Mucosa of rectum (tissue), 2 donors: ENCODE measurements around the gene NFS1.

Experiments
- H3K27ac ChIP-seq, 2 donors: one replicate each; pipeline ENCODE4 v1.7.0; 2013; ENCODE audit warnings: inconsistent platforms in 2 of 2, low read depth in 2 of 2, low read length in 2 of 2
- H3K27me3 ChIP-seq, 2 donors: one replicate each; pipeline ENCODE4 v1.7.0; 2013; ENCODE audit warnings: low read length in 2 of 2; ENCODE audit not compliant: control insufficient read depth in 2 of 2, insufficient read depth in 2 of 2
- H3K36me3 ChIP-seq, 2 donors: one replicate each; pipeline ENCODE4 v1.7.0; 2013; ENCODE audit warnings: low read length in 2 of 2; ENCODE audit not compliant: control insufficient read depth in 2 of 2, insufficient read depth in 2 of 2
- H3K4me1 ChIP-seq, 2 donors: one replicate each; pipeline ENCODE4 v1.7.0; 2013; ENCODE audit warnings: low read length in 2 of 2, mild to moderate bottlenecking in 1 of 2; ENCODE audit not compliant: control insufficient read depth in 2 of 2, insufficient read depth in 2 of 2
- H3K4me3 ChIP-seq, 2 donors: one replicate each; pipeline ENCODE4 v1.7.0; 2013; ENCODE audit warnings: low read length in 2 of 2
- H3K9ac ChIP-seq, 2 donors: one replicate each; pipeline ENCODE4 v1.7.0; 2013; ENCODE audit warnings: low read length in 2 of 2, low read depth in 1 of 2, mild to moderate bottlenecking in 1 of 2
- H3K9me3 ChIP-seq, 2 donors: one replicate each; pipeline ENCODE4 v1.7.0; 2013; ENCODE audit warnings: low read length in 2 of 2; ENCODE audit not compliant: control insufficient read depth in 2 of 2
- donor health status: healthy.
- donor health status: Normal muscosa, but diverticular disease.

Gene NFS1

DNA sequence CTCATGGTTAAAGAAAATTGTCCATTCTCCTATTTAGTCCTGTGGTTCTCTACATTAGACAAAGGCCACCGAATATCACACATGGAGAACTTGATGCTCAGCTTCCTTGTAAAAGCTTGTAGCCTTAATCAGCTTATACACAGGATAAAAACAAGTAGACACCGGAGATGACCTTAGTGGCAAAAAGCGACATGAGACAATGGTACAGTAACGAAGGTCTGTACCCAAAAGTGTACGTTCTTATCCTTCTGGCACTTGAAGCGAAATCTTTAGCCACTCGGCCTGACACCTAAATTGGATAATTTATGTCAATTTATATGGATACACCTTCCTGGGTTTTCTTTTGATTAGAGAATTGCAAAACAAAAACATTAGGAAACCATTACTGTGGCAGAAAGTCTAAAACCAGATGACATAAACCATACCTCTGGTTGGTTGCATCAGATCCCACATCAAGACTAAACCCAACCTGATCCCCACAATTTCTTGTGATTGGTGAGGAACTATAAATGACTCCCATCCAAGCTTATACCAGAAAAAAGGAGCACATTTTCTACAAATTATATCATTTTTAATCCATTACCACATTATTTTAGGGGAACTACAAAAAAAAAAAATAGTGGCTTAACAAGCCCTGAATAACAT is 36.8 kb upstream of the NFS1 start:
- Histone ChIP-seq H3K9ac (no peak overlapping the region), H3K36me3 (peaks cover 83 to 86% of the 10 kb centered on the region in 2 donors), H3K4me1 (peaks cover 17 to 23% of the 10 kb centered on the region in 2 donors), H3K9me3 (no peaks in the 10 kb centered on the region), H3K27me3 (no peaks in the 10 kb centered on the region), H3K4me3 (no peak overlapping the region), H3K27ac (no peak overlapping the region)

DNA sequence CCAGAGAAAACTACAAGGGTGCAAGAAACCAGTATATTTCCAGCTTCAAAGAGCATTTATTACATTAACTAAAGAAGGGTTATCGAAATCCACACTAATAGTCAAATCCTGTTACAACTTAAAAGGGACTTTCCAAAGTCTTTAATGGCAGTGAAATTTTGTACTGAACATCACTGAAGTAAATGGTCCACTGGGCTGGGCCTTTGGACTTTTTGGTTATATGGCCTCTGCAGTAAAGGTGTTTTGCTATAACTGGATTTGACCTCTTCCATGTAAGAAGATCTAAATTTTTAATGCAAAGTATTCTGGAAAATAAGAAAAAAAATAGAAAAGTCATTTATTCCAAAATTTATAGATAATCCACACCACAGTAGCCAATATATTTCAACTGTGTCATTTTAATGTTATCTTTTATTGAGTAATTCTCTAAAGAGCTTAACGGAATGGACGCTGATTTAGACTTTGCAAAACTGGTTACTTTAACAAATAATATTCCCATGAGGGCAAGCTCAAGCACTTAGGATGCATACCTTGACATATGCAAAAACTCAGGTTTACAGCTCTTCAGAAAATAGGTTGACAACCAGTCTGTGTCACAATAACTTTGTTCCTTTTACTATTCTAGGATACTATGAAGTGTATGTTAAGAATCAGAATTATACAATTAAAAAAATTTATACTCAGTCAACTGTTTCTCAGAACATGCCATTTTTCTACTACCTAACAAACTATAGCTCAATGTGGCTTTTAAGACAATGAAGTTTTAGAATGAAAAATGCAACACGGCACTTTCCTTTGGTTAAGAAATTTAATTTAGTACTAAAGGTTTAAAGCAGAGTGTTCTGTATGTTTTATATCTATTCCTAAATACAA is 35.9 kb upstream of the NFS1 start:
- Histone ChIP-seq H3K4me1 (peaks cover 11 to 20% of the 10 kb centered on the region in 2 donors), H3K36me3 (peaks cover 84 to 88% of the 10 kb centered on the region in 2 donors)

DNA sequence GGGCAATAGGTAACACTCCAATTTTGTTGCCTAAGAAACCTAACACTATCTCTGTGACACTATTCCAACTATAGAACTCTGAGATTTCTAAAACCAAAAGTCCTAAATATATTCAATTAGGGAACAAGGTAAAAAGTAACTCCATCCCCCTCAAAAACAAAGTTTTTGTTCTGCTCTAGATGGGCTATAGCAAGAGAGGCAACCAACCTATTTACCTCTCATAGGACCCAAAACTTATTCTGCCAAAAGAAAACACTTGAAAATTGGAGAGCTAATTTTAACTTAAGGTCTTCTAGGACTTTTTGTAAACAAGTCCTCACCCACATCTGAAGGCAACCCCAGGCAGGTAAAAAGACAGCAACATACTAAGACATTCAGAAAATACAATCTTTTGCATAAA is 35.2 kb upstream of the NFS1 start:
- no peaks in the 10 kb centered on the region for H3K9me3 ChIP-seq
- H3K9ac ChIP-seq = no peak overlapping the region
- H3K4me1 ChIP-seq = peaks cover 5 to 16% of the 10 kb centered on the region in 2 donors
- no peak overlapping the region for H3K4me3 ChIP-seq
- peaks cover 84 to 89% of the 10 kb centered on the region in 2 donors for H3K36me3 ChIP-seq
- no peak overlapping the region for H3K27ac ChIP-seq
- H3K27me3 ChIP-seq = no peaks in the 10 kb centered on the region

More for the DNA sequence above, 35.9 kb upstream of the NFS1 start:
- H3K27me3 ChIP-seq = no peaks in the 10 kb centered on the region
- no peak overlapping the region for H3K27ac ChIP-seq
- H3K9me3 ChIP-seq = no peaks in the 10 kb centered on the region
- H3K9ac ChIP-seq = no peak overlapping the region
- no peak overlapping the region for H3K4me3 ChIP-seq

DNA sequence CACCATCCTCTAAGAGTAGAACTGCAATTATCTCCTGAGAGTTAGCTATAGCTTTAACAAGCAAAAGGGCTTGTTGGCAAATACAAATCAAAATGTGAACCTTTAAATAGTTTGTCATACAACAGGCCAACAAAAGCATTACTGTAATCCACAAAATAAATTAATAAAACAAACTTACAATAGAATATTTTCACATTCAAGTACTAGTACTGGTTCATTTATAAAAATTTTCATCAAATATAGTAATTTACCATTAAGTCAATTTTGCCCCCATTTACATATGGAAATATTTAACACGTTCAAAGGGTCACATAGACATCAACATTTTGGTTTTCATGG is 33.5 kb upstream of the NFS1 start:
- H3K4me1 ChIP-seq = peaks cover 2 to 8% of the 10 kb centered on the region in 2 donors
- no peak overlapping the region for H3K4me3 ChIP-seq
- peaks cover 86 to 89% of the 10 kb centered on the region in 2 donors for H3K36me3 ChIP-seq

DNA sequence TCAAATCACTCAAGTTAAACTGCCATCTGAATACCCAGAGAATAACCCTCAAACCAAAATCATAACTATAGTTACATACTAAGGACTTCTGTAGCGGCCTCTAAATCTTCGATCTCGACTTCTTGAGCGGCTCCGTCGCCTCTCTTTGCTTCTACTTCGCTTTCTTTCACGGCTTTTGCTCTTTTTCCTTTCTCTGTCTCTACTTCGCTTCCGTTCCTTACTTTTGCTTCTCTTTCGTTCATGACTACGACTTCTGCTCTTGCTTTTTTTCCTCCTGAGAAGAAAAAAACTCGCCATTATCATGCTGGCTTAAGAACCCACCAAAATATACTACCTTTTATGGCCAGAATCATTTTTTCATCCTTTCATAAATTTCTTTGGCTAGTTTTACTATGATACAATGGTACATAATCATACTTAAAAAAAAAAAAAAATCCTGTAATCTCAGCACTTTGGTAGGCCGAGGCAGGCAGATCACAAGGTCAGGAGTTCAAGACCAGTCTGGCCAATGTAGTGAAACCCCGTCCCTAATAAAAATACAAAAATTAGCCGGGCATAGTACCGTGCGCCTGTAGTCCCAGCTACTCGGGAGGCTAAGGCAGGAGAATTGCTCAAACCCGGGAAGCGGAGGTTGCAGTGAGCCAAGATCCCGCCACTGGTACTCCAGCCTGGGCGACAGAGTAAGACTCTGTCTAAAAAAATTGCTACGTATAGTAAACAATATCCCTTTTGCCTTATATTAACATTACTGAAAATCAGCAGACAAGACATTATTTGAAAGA is 32.9 kb upstream of the NFS1 start:
- no peak overlapping the region for H3K27ac ChIP-seq
- H3K27me3 ChIP-seq = no peaks in the 10 kb centered on the region
- no peak overlapping the region for H3K4me3 ChIP-seq
- peaks cover 2 to 8% of the 10 kb centered on the region in 2 donors for H3K4me1 ChIP-seq
- peaks cover 89% of the 10 kb centered on the region in 2 donors for H3K36me3 ChIP-seq
- H3K9ac ChIP-seq = no peak overlapping the region
- H3K9me3 ChIP-seq = no peaks in the 10 kb centered on the region

More for the DNA sequence above, 33.5 kb upstream of the NFS1 start:
- H3K27ac ChIP-seq = no peak overlapping the region
- H3K27me3 ChIP-seq = no peaks in the 10 kb centered on the region
- no peaks in the 10 kb centered on the region for H3K9me3 ChIP-seq
- no peak overlapping the region for H3K9ac ChIP-seq

DNA sequence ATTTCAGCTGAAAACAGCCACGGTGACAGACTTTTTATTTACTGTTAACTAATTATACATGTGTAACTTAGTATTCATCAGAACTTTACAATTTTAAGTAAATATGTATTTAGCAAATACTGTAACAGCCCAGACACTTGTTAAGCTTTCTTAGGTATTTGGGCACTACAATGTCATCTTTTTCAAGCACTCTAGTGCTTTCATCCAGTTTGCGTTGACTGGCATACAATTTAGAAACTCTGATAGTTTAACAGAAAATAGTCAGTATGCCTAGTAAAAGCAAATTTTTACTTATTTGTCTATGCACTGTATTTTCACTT is 32.3 kb upstream of the NFS1 start:
- peaks cover 2 to 8% of the 10 kb centered on the region in 2 donors for H3K4me1 ChIP-seq
- H3K9ac ChIP-seq = no peak overlapping the region
- H3K36me3 ChIP-seq = peaks cover 91 to 92% of the 10 kb centered on the region in 2 donors
- H3K27me3 ChIP-seq = no peaks in the 10 kb centered on the region
- H3K9me3 ChIP-seq = no peaks in the 10 kb centered on the region
- H3K27ac ChIP-seq = no peak overlapping the region
- H3K4me3 ChIP-seq = no peak overlapping the region

DNA sequence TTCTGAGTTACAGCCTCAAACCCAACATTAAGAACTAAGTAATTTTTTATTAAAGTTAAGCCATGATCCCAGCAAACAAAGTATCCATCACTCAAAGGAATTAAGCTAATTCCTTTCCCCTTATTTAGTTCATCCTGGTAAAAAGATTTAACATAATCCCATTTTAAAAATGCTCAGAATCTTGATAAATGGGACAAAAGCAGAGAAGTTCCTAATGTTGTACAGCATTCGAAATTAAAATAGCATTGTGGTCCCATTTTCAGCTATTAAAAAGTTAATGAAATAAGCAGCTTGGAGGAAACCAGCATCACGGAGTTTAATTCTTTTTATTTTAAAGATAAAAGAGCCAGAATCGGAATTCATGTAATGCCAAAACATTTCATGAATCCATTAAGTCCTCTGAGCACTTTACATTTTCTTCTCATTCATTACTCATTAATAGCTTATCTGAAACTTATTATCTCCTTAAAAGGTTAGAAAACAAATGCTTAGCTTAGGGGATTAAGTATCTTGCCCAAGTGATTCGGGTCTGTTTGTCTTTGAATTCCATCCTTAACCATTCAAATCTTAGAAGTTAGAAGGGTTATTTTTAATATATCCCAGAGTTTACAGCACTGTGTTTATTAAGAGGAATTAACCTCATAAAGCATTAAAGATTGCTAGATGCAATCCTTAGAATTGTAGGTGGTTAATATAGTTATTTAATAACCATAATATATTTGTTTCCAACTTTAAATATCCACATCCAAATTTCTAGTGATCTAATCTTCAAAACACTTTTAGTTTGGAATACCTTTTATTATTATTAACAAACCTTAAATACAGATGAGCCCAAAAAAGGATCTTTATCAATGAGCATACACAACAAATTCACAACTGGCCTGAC is 31.7 kb upstream of the NFS1 start:
- Histone ChIP-seq H3K9ac (no peak overlapping the region), H3K4me3 (no peak overlapping the region), H3K4me1 (peaks cover 2 to 6% of the 10 kb centered on the region in 2 donors), H3K36me3 (peaks cover 91 to 92% of the 10 kb centered on the region in 2 donors), H3K9me3 (no peaks in the 10 kb centered on the region), H3K27ac (no peak overlapping the region), H3K27me3 (no peaks in the 10 kb centered on the region)

DNA sequence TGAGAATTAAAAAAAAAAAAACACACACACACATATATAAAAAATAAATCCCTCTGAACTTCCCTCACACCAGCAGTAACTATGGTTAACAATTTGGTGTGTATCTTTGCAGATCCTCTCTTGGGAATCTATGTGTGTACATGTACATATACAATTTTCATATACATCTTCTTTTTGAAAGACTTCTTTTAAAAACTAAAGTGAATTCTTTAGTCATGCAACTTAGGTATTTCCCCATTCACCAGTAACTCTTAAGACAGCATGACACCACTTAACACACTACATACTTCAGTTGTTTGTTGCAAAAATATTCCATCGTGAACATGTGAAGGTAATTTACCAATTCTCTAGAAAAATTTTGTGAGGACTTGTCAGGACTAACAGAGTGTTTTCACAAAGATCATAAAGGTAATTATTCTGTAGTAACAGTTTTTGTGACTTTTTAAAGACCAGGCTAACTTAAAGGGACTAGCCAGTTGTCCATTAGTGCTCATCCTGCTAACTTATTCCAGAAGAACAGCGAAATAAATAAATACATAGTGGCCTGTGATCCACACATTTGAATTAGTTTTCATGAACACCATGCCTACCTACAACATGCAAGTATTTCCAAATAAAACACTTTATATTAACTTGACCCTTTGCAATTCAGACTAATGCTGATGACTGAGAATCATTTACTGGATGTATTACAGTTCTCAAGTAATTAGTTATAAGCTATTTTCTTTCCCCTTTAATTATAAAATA is 30.9 kb upstream of the NFS1 start:
- Histone ChIP-seq H3K9ac (no peak overlapping the region), H3K27me3 (no peaks in the 10 kb centered on the region), H3K36me3 (peaks cover 92 to 93% of the 10 kb centered on the region in 2 donors), H3K4me1 (peaks cover 2 to 3% of the 10 kb centered on the region in 2 donors), H3K9me3 (no peaks in the 10 kb centered on the region), H3K27ac (no peak overlapping the region), H3K4me3 (no peak overlapping the region)

DNA sequence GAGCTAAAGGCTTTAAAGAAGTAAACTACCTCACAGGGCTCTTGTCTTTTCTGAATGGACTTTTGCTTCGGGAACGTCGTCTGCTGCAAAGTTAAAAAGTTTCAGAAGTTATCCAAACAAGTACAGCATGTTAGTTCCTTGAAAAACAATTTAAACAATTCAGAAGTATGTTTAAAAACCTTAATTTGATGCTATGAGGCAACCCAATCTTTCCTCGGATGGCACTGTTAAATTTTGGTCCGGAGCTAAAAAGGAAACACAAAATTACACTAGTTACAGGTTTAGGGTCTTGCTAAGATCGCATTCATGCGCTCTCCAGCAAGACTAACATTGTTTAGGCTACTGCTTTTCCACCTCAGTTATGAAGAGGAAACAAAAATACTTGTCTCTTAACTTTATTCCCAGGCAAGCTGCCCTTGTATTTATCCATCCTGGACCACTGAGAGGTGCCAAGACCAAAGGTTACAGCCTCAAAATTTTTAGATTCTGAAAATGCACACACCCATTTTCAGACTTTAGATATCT is 30.2 kb upstream of the NFS1 start:
- no peak overlapping the region for H3K4me3 ChIP-seq
- no peak overlapping the region for H3K9ac ChIP-seq
- H3K36me3 ChIP-seq = peaks cover 92% of the 10 kb centered on the region in 2 donors
- H3K4me1 ChIP-seq = no peaks in the 10 kb centered on the region
- no peaks in the 10 kb centered on the region for H3K27me3 ChIP-seq
- no peaks in the 10 kb centered on the region for H3K9me3 ChIP-seq
- no peak overlapping the region for H3K27ac ChIP-seq
